NCI-H774 (cell line): ENCODE measurements around the gene THAP5.

ENCODE experiments used
- DNase-seq: peaks from one replicate; lab custom pipeline; 2025; lab: John Stamatoyannopoulos, UW

The THAP5 gene

GRCh38 chr7:108569381-108570145, at the start of gene THAP5, which contains the start of gene DNAJB9:
Gene THAP5 (minus strand): TSS chr7:108569706. CDS start chr7:108569569, 137 bp downstream.
Gene DNAJB9 (plus strand): TSS chr7:108569874. CDS start chr7:108571727, 1,853 bp downstream.
- DNase-seq: peak; percentile 99

- no peak for DNase-seq
Measured at GRCh38 chr7:108618056-108618455, 48.5 kb upstream of the THAP5 start.

GRCh38 chr7:108614896-108615295, 45.4 kb upstream of the THAP5 start:
- no peak for DNase-seq

GRCh38 chr7:108613949-108614381, 44.5 kb upstream of the THAP5 start:
- DNase-seq: no peak

- peak; percentile 34 for DNase-seq
Measured at GRCh38 chr7:108613147-108613948, 43.8 kb upstream of the THAP5 start.

- DNase-seq: no peak
Measured at GRCh38 chr7:108611268-108611667, 41.8 kb upstream of the THAP5 start.

- no peak for DNase-seq
Measured at GRCh38 chr7:108609643-108610042, 40.1 kb upstream of the THAP5 start.

GRCh38 chr7:108605559-108606201, 36.2 kb upstream of the THAP5 start:
- DNase-seq: no peak

GRCh38 chr7:108604307-108605077, 35.0 kb upstream of the THAP5 start:
- no peak for DNase-seq

GRCh38 chr7:108603656-108604306, 34.3 kb upstream of the THAP5 start:
- no peak for DNase-seq

GRCh38 chr7:108600399-108600798, 30.9 kb upstream of the THAP5 start:
- no peak for DNase-seq

- no peak for DNase-seq
Measured at GRCh38 chr7:108598914-108599580, 29.5 kb upstream of the THAP5 start.

GRCh38 chr7:108598153-108598552, 28.6 kb upstream of the THAP5 start:
- DNase-seq: peak; percentile 45

- DNase-seq: no peak
Measured at GRCh38 chr7:108596560-108596959, 27.1 kb upstream of the THAP5 start.

- DNase-seq: no peak
Measured at GRCh38 chr7:108592646-108593201, 23.2 kb upstream of the THAP5 start.

- DNase-seq: no peak
Measured at GRCh38 chr7:108590606-108591005, 21.1 kb upstream of the THAP5 start.

- no peak for DNase-seq
Measured at GRCh38 chr7:108589874-108590273, 20.4 kb upstream of the THAP5 start.

- DNase-seq: no peak
Measured at GRCh38 chr7:108589199-108589598, 19.7 kb upstream of the THAP5 start.

GRCh38 chr7:108586274-108586710, 16.8 kb upstream of the THAP5 start:
- no peak for DNase-seq

GRCh38 chr7:108585843-108586242, 16.3 kb upstream of the THAP5 start:
- no peak for DNase-seq
